HG02759 (cell line): ENCODE measurements around the gene SIM2.
"Not testable (repeated sequence)": the region's sequence is repeated elsewhere in the genome, so short reads cannot be mapped to it uniquely, and the experiment has no call there.

ENCODE experiments used
- ATAC-seq: cut with Tn5 transposase; IDR thresholded peaks from one replicate; pipeline ENCODE4 v1.9.1; 2021; ENCODE audit warnings: mild to moderate bottlenecking, moderate library complexity; ENCODE audit not compliant: unreplicated experiment

Gene SIM2

GRCh38 chr21:36698981-36699545 lies at the start of gene SIM2:
Gene SIM2 (plus strand): TSS chr21:36699115. CDS start chr21:36699747, 632 bp downstream.
- ATAC-seq: no peak

GRCh38 chr21:36654324-36654723 lies 44.6 kb upstream of the SIM2 start:
- no peak for ATAC-seq

- no peak for ATAC-seq
These were observed 44.1 kb upstream of the SIM2 start for GRCh38 chr21:36654796-36655325.

GRCh38 chr21:36656138-36656537 lies 42.8 kb upstream of the SIM2 start:
- no peak for ATAC-seq

- not testable (repeated sequence) for ATAC-seq
These were observed 41.6 kb upstream of the SIM2 start for GRCh38 chr21:36657290-36657689.

- no peak for ATAC-seq
These were observed 40.9 kb upstream of the SIM2 start for GRCh38 chr21:36657999-36658398.

- no peak for ATAC-seq
These were observed 40.0 kb upstream of the SIM2 start for GRCh38 chr21:36658926-36659325.

- no peak for ATAC-seq
These were observed 37.2 kb upstream of the SIM2 start for GRCh38 chr21:36661511-36662309.

- ATAC-seq: no peak
These were observed 35.7 kb upstream of the SIM2 start for GRCh38 chr21:36663033-36663855.

GRCh38 chr21:36664662-36664990 lies 34.3 kb upstream of the SIM2 start:
- ATAC-seq: no peak

- ATAC-seq: no peak
These were observed 33.1 kb upstream of the SIM2 start for GRCh38 chr21:36665806-36666205.

GRCh38 chr21:36668713-36669112 lies 30.2 kb upstream of the SIM2 start:
- ATAC-seq: no peak

- ATAC-seq: no peak
These were observed 27.1 kb upstream of the SIM2 start for GRCh38 chr21:36671836-36672235.

GRCh38 chr21:36672296-36672695 lies 26.6 kb upstream of the SIM2 start:
- not testable (repeated sequence) for ATAC-seq

- no peak for ATAC-seq
These were observed 26.2 kb upstream of the SIM2 start for GRCh38 chr21:36672737-36673136.

- ATAC-seq: no peak
These were observed 22.6 kb upstream of the SIM2 start for GRCh38 chr21:36676039-36676950.

GRCh38 chr21:36677443-36677842 lies 21.5 kb upstream of the SIM2 start:
- no peak for ATAC-seq

GRCh38 chr21:36678538-36678937 lies 20.4 kb upstream of the SIM2 start:
- no peak for ATAC-seq

GRCh38 chr21:36681117-36681631 lies 17.7 kb upstream of the SIM2 start:
- ATAC-seq: no peak

GRCh38 chr21:36684957-36685714 lies 13.8 kb upstream of the SIM2 start:
- no peak for ATAC-seq
